ENCODE results near the gene ZNF93.
"Not testable (repeated sequence)": the region's sequence is repeated elsewhere in the genome, so short reads cannot be mapped to it uniquely, and the experiment has no call there.

The ZNF93 gene

DNA sequence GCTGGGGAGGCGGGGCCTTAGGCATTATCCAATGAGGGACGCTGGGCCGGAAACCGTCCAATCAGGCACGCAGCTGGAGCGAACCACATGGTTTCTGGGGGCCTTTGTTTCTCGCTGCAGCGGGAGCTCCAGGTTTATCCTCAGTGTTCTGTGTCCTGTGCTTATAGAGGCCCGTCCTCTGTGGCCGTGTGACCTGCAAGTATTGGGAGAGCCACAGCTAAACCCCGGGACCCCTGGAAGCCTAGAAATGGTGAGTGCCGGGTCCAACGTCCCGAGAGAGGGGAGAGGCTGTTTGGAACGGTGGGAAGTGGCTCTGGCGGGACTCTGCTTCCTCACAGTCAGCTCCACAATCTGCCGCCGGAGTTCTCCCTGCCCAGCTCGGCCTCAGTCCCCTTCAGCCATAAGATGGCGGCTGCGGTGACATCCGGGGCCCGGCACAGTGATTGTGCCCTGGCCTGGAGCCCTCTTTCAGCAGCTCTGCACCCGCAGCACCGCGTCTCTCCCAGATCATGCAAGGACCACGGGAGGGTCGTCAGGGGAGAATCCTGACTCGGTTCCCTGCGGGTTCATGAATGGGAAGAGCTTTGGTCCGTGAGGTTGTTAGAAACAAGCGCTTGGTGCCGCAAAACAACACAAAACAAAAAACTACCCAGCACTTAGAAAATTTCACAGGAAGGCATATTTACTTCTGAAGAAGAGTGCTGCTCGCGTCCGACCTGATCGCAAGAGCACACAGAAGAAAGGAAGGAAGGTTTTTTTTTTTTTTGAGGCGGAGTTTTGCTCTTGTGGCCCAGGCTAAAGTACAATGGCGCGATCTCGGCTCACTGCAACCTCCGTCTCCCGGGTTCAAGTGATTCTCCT is 34.8 kb upstream of the ZNF93 start, which contains the start of gene ZNF253:
ZNF253 (plus strand) TSS at position 133 of the 861 bp plus-strand sequence; CDS start at position 248, 115 bp downstream.
- Histone ChIP-seq H3K4me3 (IDR thresholded peaks at IDR 0.05; ENCODE audit: insufficient read depth, low read depth, low read length) (no peak within 1 kb of the TSS), H3K36me3 (ENCODE audit: insufficient read depth) (no peaks in the 10 kb centered on the region), H3K4me2 (peak within 1 kb of the TSS; percentile 41; the same call in 1 of the 2 replicates), H3K27me3 (ENCODE audit: insufficient read depth, low read depth) (no peaks in the 10 kb centered on the region), H4K20me1 (ENCODE audit: insufficient read depth) (no peaks in the 10 kb centered on the region), H3K4me1 (ENCODE audit: low read depth, poor library complexity, severe bottlenecking) (no peaks in the 10 kb centered on the region), H3K27ac (peak within 1 kb of the TSS; percentile 91), H3K9ac (peak within 1 kb of the TSS; percentile 81), H2AFZ (ENCODE audit: low read depth) (peak within 1 kb of the TSS; percentile 99), H3K79me2 (ENCODE audit: insufficient read depth, low read depth) (peaks cover 14% of the 10 kb centered on the region; the same call in 1 of the 2 replicates)
- TF ChIP-seq, protein P1, sequence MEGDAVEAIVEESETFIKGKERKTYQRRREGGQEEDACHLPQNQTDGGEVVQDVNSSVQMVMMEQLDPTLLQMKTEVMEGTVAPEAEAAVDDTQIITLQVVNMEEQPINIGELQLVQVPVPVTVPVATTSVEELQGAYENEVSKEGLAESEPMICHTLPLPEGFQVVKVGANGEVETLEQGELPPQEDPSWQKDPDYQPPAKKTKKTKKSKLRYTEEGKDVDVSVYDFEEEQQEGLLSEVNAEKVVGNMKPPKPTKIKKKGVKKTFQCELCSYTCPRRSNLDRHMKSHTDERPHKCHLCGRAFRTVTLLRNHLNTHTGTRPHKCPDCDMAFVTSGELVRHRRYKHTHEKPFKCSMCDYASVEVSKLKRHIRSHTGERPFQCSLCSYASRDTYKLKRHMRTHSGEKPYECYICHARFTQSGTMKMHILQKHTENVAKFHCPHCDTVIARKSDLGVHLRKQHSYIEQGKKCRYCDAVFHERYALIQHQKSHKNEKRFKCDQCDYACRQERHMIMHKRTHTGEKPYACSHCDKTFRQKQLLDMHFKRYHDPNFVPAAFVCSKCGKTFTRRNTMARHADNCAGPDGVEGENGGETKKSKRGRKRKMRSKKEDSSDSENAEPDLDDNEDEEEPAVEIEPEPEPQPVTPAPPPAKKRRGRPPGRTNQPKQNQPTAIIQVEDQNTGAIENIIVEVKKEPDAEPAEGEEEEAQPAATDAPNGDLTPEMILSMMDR (conservative IDR thresholded peaks at IDR 0.05; ENCODE audit: low read depth, low read length) = no peak

GRCh38 chr19:19866611-19867248 is 34.0 kb upstream of the ZNF93 start:
- H2AFZ ChIP-seq (ENCODE audit: low read depth) = peak overlapping the region; percentile 99
- peak overlapping the region; percentile 41; the same call in 1 of the 2 replicates for H3K4me2 ChIP-seq
- H3K9ac ChIP-seq = peak overlapping the region; percentile 81; the same call in 1 of the 2 replicates
- peak overlapping the region; percentile 91 for H3K27ac ChIP-seq
- TF ChIP-seq, protein P1 (conservative IDR thresholded peaks at IDR 0.05; ENCODE audit: low read depth, low read length) = no peak
- no peak overlapping the region for H3K4me3 ChIP-seq (IDR thresholded peaks at IDR 0.05; ENCODE audit: insufficient read depth, low read depth, low read length)
- no peaks in the 10 kb centered on the region for H4K20me1 ChIP-seq (ENCODE audit: insufficient read depth)
- no peaks in the 10 kb centered on the region for H3K27me3 ChIP-seq (ENCODE audit: insufficient read depth, low read depth)
- H3K36me3 ChIP-seq (ENCODE audit: insufficient read depth) = no peaks in the 10 kb centered on the region
- H3K79me2 ChIP-seq (ENCODE audit: insufficient read depth, low read depth) = peaks cover 14% of the 10 kb centered on the region; the same call in 1 of the 2 replicates
- no peaks in the 10 kb centered on the region for H3K4me1 ChIP-seq (ENCODE audit: low read depth, poor library complexity, severe bottlenecking)

- not testable (repeated sequence) for H3K27ac ChIP-seq; H4K20me1 ChIP-seq (ENCODE audit: insufficient read depth); H3K27me3 ChIP-seq (ENCODE audit: insufficient read depth, low read depth); H3K36me3 ChIP-seq (ENCODE audit: insufficient read depth); H3K4me1 ChIP-seq (ENCODE audit: low read depth, poor library complexity, severe bottlenecking); H3K9ac ChIP-seq; H3K4me3 ChIP-seq (IDR thresholded peaks at IDR 0.05; ENCODE audit: insufficient read depth, low read depth, low read length); H2AFZ ChIP-seq (ENCODE audit: low read depth); H3K4me2 ChIP-seq
- H3K79me2 ChIP-seq (ENCODE audit: insufficient read depth, low read depth) = peaks cover 14% of the 10 kb centered on the region; the same call in 1 of the 2 replicates
Measured at GRCh38 chr19:19870086-19870485, 30.7 kb upstream of the ZNF93 start.

GRCh38 chr19:19871932-19872331 is 28.8 kb upstream of the ZNF93 start:
- H3K27ac ChIP-seq = no peak overlapping the region
- TF ChIP-seq, protein P1 (conservative IDR thresholded peaks at IDR 0.05; ENCODE audit: low read depth, low read length) = no peak
- H3K36me3 ChIP-seq (ENCODE audit: insufficient read depth) = no peaks in the 10 kb centered on the region
- no peaks in the 10 kb centered on the region for H3K4me1 ChIP-seq (ENCODE audit: low read depth, poor library complexity, severe bottlenecking)
- no peaks in the 10 kb centered on the region for H3K27me3 ChIP-seq (ENCODE audit: insufficient read depth, low read depth)
- H4K20me1 ChIP-seq (ENCODE audit: insufficient read depth) = no peaks in the 10 kb centered on the region
- no peak overlapping the region for H3K4me2 ChIP-seq
- no peak overlapping the region for H2AFZ ChIP-seq (ENCODE audit: low read depth)
- peaks cover 9% of the 10 kb centered on the region; the same call in 1 of the 2 replicates for H3K79me2 ChIP-seq (ENCODE audit: insufficient read depth, low read depth)
- H3K9ac ChIP-seq = no peak overlapping the region
- no peak overlapping the region for H3K4me3 ChIP-seq (IDR thresholded peaks at IDR 0.05; ENCODE audit: insufficient read depth, low read depth, low read length)
